Measurements from ENCODE around the gene FGF8. TPM values are rescaled to one million over a fixed set of nuclear protein-coding genes. Genes with fewer than 3 reads are reported as not detected.
A peak's percentile ranks its signal among the peaks of the same experiment; 100 is the strongest.

FGF8 gene
- total and polyA plus RNA-seq, 10 of the 15 experiments (the other 5 are each of a cell fraction or from before 2014, with no cell fraction given): 0.08 to 0.43 (median 0.17) TPM; not detected in 7

DNA sequence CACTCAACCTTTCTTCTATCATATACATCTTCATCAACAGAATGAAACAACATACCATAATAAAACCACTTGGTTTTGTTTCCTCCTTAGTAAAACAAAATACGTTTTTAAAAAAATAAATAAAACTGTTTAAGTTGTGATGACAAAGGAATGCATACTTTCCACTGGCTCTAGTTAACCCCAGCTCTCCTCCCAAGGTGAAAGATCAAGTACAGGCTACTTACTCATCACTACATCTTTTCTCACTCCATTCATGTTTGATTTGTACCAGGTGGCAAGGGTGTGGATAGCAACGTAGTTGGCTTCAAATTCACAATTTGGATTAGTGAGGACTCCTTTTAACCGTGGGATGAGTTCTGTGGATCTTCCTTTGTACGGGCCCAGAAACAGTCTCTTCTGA is 27.6 kb upstream of the FGF8 start (continued):
- TF ChIP-seq LARP7 (IDR thresholded peaks at IDR 0.05): no peak

DNA sequence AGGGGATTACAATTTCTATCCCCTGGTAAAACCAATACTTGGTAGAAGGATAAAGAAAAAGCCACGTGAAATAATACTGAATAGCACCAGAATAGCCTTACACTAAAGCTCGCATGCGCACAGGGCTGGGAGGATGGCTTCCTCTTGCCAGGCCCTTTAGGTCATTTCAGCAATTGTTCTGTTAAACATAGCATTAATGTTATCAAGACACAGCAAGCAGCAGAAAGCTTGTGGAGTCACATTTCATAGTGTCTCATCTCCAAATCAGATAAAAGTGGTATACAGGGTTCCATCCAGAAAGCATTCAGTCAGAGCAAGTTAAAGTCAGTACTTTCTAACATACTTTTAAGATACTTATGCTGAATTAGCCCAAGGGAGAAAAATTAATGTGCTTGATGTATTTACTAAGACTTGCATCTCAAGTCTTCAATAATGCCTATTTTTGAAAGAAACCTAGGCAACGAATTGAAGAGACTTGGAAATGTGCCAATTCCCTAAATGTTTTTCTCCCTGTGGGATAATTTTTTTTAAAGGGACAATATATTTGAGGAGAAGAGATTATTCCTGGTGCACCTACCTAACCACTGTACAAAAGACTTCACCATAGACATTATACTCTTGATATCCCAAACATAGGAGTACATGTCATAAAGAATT is 21.6 kb upstream of the FGF8 start:
- H3K27ac ChIP-seq (ENCODE audit: control insufficient read depth, insufficient read depth): no peak overlapping the region
- ATAC-seq (no peak), DNase-seq (ENCODE audit: low read depth, low spot score) (no peak), FAIRE-seq (no peak)
- H3K9ac ChIP-seq (ENCODE audit: control insufficient read depth, insufficient read depth, low read length): no peak overlapping the region
- no peak overlapping the region for H2AFZ ChIP-seq (ENCODE audit: control insufficient read depth, low read depth, low read length)
- TF ChIP-seq, protein P1, sequence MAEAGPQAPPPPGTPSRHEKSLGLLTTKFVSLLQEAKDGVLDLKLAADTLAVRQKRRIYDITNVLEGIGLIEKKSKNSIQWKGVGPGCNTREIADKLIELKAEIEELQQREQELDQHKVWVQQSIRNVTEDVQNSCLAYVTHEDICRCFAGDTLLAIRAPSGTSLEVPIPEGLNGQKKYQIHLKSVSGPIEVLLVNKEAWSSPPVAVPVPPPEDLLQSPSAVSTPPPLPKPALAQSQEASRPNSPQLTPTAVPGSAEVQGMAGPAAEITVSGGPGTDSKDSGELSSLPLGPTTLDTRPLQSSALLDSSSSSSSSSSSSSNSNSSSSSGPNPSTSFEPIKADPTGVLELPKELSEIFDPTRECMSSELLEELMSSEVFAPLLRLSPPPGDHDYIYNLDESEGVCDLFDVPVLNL (IDR thresholded peaks at IDR 0.05; ENCODE audit: low read depth, low read length): no peak
- TF ChIP-seq, protein P2, sequence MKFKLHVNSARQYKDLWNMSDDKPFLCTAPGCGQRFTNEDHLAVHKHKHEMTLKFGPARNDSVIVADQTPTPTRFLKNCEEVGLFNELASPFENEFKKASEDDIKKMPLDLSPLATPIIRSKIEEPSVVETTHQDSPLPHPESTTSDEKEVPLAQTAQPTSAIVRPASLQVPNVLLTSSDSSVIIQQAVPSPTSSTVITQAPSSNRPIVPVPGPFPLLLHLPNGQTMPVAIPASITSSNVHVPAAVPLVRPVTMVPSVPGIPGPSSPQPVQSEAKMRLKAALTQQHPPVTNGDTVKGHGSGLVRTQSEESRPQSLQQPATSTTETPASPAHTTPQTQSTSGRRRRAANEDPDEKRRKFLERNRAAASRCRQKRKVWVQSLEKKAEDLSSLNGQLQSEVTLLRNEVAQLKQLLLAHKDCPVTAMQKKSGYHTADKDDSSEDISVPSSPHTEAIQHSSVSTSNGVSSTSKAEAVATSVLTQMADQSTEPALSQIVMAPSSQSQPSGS (IDR thresholded peaks at IDR 0.05; ENCODE audit: low read length): no peak
- no peak for TF ChIP-seq MEF2B (IDR thresholded peaks at IDR 0.05; ENCODE audit: partially characterized antibody, poor library complexity, severe bottlenecking)
- TF ChIP-seq BCL11A (IDR thresholded peaks at IDR 0.05; ENCODE audit: low read depth, low read length): no peak
- no peak for TF ChIP-seq PML (IDR thresholded peaks at IDR 0.05; ENCODE audit: low read length)
- TF ChIP-seq ZBED1 (IDR thresholded peaks at IDR 0.05; ENCODE audit: borderline replicate concordance): no peak
- no peak for TF ChIP-seq GABPA (IDR thresholded peaks at IDR 0.05; ENCODE audit: low read depth)
- TF ChIP-seq NR2F1 (conservative IDR thresholded peaks at IDR 0.05): no peak
- no peak for TF ChIP-seq SMC3 (IDR thresholded peaks at IDR 0.05; ENCODE audit: borderline replicate concordance, low read length)
- no peak for TF ChIP-seq RFX5 (IDR thresholded peaks at IDR 0.05; ENCODE audit: low read depth, low read length)
- no peak for TF ChIP-seq ATF7 (IDR thresholded peaks at IDR 0.05; ENCODE audit: low read depth)
- TF ChIP-seq FOXM1 (IDR thresholded peaks at IDR 0.05; ENCODE audit: low read depth, low read length): no peak
- TF ChIP-seq, protein P3, sequence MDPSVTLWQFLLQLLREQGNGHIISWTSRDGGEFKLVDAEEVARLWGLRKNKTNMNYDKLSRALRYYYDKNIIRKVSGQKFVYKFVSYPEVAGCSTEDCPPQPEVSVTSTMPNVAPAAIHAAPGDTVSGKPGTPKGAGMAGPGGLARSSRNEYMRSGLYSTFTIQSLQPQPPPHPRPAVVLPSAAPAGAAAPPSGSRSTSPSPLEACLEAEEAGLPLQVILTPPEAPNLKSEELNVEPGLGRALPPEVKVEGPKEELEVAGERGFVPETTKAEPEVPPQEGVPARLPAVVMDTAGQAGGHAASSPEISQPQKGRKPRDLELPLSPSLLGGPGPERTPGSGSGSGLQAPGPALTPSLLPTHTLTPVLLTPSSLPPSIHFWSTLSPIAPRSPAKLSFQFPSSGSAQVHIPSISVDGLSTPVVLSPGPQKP (IDR thresholded peaks at IDR 0.05; ENCODE audit: low read depth, low read length): no peak
- TF ChIP-seq NFYB (IDR thresholded peaks at IDR 0.05; ENCODE audit: insufficient read depth, low read depth, low read length): no peak
- H3K79me2 ChIP-seq (ENCODE audit: control insufficient read depth, insufficient read depth, low read length): peaks cover 9% of the 10 kb centered on the region
- no peaks in the 10 kb centered on the region; the same call in 1 of the 2 replicates for H4K20me1 ChIP-seq (ENCODE audit: control insufficient read depth, insufficient read depth)
- H3K4me2 ChIP-seq (ENCODE audit: control insufficient read depth, insufficient read depth): no peak overlapping the region
- H3K9me3 ChIP-seq (replicated peaks; ENCODE audit: control insufficient read depth, insufficient read depth, low read length): no peaks in the 10 kb centered on the region
- H3K4me3 ChIP-seq: no peak overlapping the region
- peaks cover 8 to 53% of the 10 kb centered on the region in 2 experiments for H3K36me3 ChIP-seq (ENCODE audit: control insufficient read depth in 2 of 2, insufficient read depth in 2 of 2, low read length in 1 of 2)
- 81% methylated on average over 4 of the region's 4 CpGs for WGBS (ENCODE audit: insufficient coverage, insufficient replicate concordance, low lambda C conversion rate, missing lambda C conversion rate)
- TSS peak; percentile 32 for BruUV-seq (replicated peaks)
- intact Hi-C loops (cut with micrococcal nuclease; ENCODE audit: unreplicated experiment): no loop called here
- ChIA-PET RAD21 (ENCODE audit: unreplicated experiment) (interaction anchor here (0.7 to 1.6 kb wide), 5 partner anchors 8 to 195 kb away, joined by 3 to 6 read pairs (median 3); no protein-coding TSS in a partner anchor), CTCF (interaction anchor here (0.7 to 2.5 kb wide), 7 partner anchors 13 to 304 kb away, joined by 3 to 14 read pairs (median 3); no protein-coding TSS in a partner anchor), POLR2A (interaction anchor here (0.6 to 3.5 kb wide), 5 partner anchors 14 to 73 kb away, joined by 3 to 17 read pairs (median 3); partner anchors contain the start of gene NPM3), SMC1A (ENCODE audit: uncharacterized antibody, unreplicated experiment) (interaction anchor here (1.2 to 1.8 kb wide), 4 partner anchors 14 to 213 kb away, joined by 3 to 5 read pairs (median 4); partner anchors contain the start of genes NPM3 and OGA)
- no peaks in the 10 kb centered on the region for H3K27me3 ChIP-seq (replicated peaks in 1 of 2; ENCODE audit: control insufficient read depth in 2 of 2, insufficient read depth in 2 of 2, low read length in 1 of 2)
- H3K4me1 ChIP-seq (ENCODE audit: control insufficient read depth, insufficient read depth, low read length): no peaks in the 10 kb centered on the region
- in situ Hi-C loops (cut with MboI): no loop called here
